Colonic mucosa (tissue), 4 donors: ENCODE data around the gene TBCD. TPM values are rescaled to one million over a fixed set of nuclear protein-coding genes. Genes with fewer than 3 reads are reported as not detected.

Source experiments
- DNase-seq: peaks from one replicate; pipeline ENCODE4 v3.0.0-alpha.2; 2020
- H3K27ac ChIP-seq: fragments of 200-600 bp; one replicate; pipeline ENCODE4 v1.8.0; 2021
- H3K27me3 ChIP-seq: fragments of 200-600 bp; one replicate; pipeline ENCODE4 v1.8.0; 2021
- H3K36me3 ChIP-seq: fragments of 200-600 bp; one replicate; pipeline ENCODE4 v1.8.0; 2021
- H3K4me1 ChIP-seq: fragments of 200-600 bp; one replicate; pipeline ENCODE4 v1.8.0; 2021; ENCODE audit warnings: mild to moderate bottlenecking
- H3K4me3 ChIP-seq: fragments of 200-600 bp; one replicate; pipeline ENCODE4 v1.8.0; 2021
- H3K9ac ChIP-seq, 2 donors: one replicate each; pipeline ENCODE4 v1.7.0; 2013; ENCODE audit warnings: control low read depth in 2 of 2, low read depth in 2 of 2, low read length in 2 of 2
- H3K9me3 ChIP-seq: fragments of 200-600 bp; one replicate; pipeline ENCODE4 v1.8.0; 2021
- intact Hi-C: fragments of 100-400 bp; cut with DNase I; formaldehyde crosslinking; loops from one replicate; pipeline ENCODE4 v1.14.1; 2022
- total RNA-seq, 2 donors: library from RNA; stranded (reverse); fragmentation: NEBNext Ultra II Directional in 1 of 2; extraction: Animal tissue kit (Norgen Biotek cat#: 25700) in 1 of 2; gene quantifications; one replicate each; pipeline ENCODE4 v1.2.1, GENCODE V29; 2021
- TF ChIP-seq, protein P1 (sequence below): fragments of 200-600 bp; IDR thresholded peaks from one replicate; pipeline ENCODE4 v1.8.0; 2022; ENCODE audit warnings: antibody characterized with exemption, mild to moderate bottlenecking
- donor health status: healthy.
- donor health status: DM: no; HTN: no; CAD: no.
- donor health status: DM: no; HTN: no; CAD: no.

The TBCD gene
- total RNA-seq, 2 donors from 2014 or later, result 49.2 to 101 TPM

- no peaks in the 10 kb centered on the region for H3K27me3 ChIP-seq
- peaks cover 6% of the 10 kb centered on the region for H3K36me3 ChIP-seq
- no peaks in the 10 kb centered on the region for H3K9me3 ChIP-seq
- TF ChIP-seq, protein P1, sequence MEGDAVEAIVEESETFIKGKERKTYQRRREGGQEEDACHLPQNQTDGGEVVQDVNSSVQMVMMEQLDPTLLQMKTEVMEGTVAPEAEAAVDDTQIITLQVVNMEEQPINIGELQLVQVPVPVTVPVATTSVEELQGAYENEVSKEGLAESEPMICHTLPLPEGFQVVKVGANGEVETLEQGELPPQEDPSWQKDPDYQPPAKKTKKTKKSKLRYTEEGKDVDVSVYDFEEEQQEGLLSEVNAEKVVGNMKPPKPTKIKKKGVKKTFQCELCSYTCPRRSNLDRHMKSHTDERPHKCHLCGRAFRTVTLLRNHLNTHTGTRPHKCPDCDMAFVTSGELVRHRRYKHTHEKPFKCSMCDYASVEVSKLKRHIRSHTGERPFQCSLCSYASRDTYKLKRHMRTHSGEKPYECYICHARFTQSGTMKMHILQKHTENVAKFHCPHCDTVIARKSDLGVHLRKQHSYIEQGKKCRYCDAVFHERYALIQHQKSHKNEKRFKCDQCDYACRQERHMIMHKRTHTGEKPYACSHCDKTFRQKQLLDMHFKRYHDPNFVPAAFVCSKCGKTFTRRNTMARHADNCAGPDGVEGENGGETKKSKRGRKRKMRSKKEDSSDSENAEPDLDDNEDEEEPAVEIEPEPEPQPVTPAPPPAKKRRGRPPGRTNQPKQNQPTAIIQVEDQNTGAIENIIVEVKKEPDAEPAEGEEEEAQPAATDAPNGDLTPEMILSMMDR, result no peak
- H3K4me3 ChIP-seq, result no peak overlapping the region
- no peaks in the 10 kb centered on the region for H3K4me1 ChIP-seq
- H3K27ac ChIP-seq, result no peak overlapping the region
- intact Hi-C loops, result no loop called here
- DNase-seq, result no peak
- no peak overlapping the region for H3K9ac ChIP-seq
These were observed 186.6 kb downstream of the TBCD start for GRCh38 chr17:82938486-82938872.

DNA sequence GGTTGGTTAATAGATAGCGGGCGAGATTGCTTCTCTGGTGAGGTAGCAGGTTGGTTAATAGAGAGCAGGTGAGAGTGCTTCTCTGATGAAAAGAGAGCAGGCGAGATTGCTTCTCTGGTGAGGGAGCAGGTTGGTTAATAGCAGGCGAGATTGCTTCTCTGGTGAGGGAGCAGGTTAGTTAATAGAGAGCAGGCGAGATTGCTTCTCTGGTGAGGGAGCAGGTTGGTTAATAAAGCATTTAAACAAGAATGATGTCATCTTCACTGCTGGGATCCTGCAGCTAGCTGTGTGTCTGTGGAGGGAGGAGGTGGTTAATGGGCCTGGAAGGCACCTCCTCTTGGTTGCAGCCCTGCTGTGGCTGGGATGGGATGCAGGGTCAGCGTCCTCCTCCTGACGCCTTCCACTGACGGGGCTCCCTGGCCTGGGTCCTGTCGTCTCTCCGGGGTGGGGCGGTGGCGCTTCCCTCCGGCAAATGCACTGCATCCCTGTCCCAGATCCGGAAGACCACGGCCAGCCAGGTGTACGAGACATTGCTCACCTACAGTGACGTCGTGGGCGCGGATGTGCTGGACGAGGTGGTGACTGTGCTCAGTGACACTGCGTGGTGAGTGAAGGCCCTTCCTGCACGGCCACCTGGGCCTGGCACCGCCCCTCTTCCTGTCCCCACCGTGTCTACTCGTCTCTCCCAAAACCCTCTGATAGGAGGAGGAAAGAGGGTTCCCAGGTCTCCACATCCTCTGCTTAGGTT lies 187.2 kb downstream of the TBCD start:
- peaks cover 6% of the 10 kb centered on the region for H3K36me3 ChIP-seq
- no peak overlapping the region for H3K27ac ChIP-seq
- no peak overlapping the region for H3K9ac ChIP-seq
- no peak for DNase-seq
- intact Hi-C loops, result no loop called here
- H3K4me1 ChIP-seq, result no peaks in the 10 kb centered on the region
- H3K9me3 ChIP-seq, result no peaks in the 10 kb centered on the region
- TF ChIP-seq, protein P1, result no peak
- no peaks in the 10 kb centered on the region for H3K27me3 ChIP-seq
- H3K4me3 ChIP-seq, result no peak overlapping the region

GRCh38 chr17:82939621-82940135 lies 187.8 kb downstream of the TBCD start:
- DNase-seq, result no peak

DNA sequence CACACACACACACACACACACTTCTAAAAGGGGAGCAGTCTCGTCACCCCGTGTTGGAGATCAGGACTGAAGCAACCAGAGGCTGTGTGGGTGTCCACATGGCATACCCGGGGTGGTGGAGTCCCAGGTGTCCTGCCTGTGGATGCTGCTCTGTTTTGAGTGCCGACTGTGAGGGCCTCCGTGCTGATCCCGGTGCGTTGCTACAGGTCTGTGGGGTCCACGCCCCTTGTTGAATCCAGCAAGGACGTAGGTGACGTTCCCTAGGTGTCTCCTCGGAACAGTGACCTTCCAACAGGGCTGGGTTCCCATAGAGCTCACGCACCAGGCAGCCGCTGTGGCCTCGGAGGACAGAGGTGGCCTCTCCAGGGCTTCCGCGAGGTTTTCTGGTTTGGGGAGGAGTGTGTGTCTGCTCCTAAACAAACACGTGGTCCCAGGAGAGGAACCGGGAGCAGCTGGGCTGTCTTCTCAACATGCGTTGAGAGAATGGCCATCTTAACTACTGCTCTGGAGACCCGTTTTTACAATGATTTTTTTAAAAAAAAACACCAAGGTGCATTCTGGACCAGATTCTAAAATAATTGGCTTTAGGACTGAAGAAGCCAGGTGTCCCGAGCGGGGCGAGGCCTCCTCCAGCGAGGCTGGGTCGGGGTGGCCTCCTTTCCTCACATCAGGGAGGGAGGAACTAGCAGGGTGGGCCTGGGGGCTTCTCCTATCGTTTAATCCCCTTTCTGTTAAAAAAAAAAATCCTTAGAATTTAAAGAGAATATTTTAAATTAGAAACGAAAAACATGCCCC lies 188.6 kb downstream of the TBCD start:
- intact Hi-C loops, result no loop called here
- Histone ChIP-seq H3K27me3 (no peaks in the 10 kb centered on the region), H3K27ac (no peak overlapping the region), H3K9ac (no peak overlapping the region), H3K4me1 (no peaks in the 10 kb centered on the region), H3K9me3 (no peaks in the 10 kb centered on the region), H3K36me3 (peaks cover 6% of the 10 kb centered on the region), H3K4me3 (no peak overlapping the region)
- DNase-seq, result no peak
- TF ChIP-seq, protein P1, result no peak

More at GRCh38 chr17:82939621-82940135, 187.8 kb downstream of the TBCD start:
- no peak overlapping the region for H3K4me3 ChIP-seq
- TF ChIP-seq, protein P1, result no peak
- intact Hi-C loops, result no loop called here
- peaks cover 6% of the 10 kb centered on the region for H3K36me3 ChIP-seq
- H3K9me3 ChIP-seq, result no peaks in the 10 kb centered on the region
- no peaks in the 10 kb centered on the region for H3K4me1 ChIP-seq
- no peak overlapping the region for H3K9ac ChIP-seq
- H3K27me3 ChIP-seq, result no peaks in the 10 kb centered on the region
- H3K27ac ChIP-seq, result no peak overlapping the region

DNA sequence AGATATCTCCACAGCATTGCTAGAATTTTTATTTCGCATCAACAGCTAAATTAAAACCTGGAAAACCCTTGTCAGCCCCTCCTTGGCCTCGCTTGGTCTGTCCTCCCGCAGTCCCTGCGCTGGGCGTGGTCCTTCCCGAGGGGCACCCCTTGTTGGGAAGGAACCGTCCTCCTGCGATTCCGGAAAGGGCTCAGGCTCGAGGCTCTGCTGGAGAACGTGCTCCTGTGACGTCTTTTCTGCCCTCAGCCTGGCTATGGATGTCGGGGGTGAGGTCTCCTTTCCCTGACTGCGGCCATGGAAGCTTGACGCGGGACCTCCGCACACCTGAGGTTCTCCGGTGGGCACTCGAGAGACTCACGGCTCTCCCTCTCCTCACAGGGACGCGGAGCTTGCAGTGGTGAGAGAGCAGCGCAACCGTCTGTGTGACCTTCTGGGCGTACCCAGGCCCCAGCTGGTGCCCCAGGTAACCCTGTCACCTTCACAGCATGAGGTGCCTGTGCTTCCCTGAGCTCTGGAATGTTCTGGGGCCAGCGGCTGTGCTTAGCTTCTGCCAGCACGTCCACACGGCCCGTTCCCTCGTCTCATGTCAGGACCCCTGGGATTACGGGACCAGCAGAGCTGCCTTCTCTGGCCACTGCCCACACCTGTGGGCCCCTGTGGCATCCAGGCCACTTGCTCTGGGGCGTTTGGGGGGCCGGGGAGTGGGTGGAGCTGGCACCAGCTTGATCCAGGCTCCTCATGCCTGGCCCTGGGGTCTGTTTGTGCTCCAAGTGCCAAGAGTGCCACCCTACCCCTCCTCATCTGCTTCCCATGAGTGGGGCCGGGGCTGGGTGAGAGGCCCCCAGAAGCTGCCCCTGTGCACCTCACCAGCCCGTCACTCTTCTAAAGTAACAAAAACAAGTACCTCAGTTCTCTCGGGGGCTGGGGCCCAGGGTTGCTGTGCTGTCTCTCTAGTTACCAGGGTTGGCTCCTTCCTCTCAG lies 189.4 kb downstream of the TBCD start:
- intact Hi-C loops, result no loop called here
- no peak for DNase-seq

More for the DNA sequence above, 189.4 kb downstream of the TBCD start:
- TF ChIP-seq, protein P1, result no peak
- H3K27me3 ChIP-seq, result no peaks in the 10 kb centered on the region
- no peak overlapping the region for H3K9ac ChIP-seq
- H3K4me1 ChIP-seq, result no peaks in the 10 kb centered on the region
- H3K36me3 ChIP-seq, result peaks cover 6% of the 10 kb centered on the region
- H3K27ac ChIP-seq, result no peak overlapping the region
- H3K4me3 ChIP-seq, result no peak overlapping the region
- no peaks in the 10 kb centered on the region for H3K9me3 ChIP-seq
